ENCODE measurements around the gene PHPT1.
"Not testable (repeated sequence)": the region's sequence is repeated elsewhere in the genome, so short reads cannot be mapped to it uniquely, and the experiment has no call there.

The PHPT1 gene

GRCh38 chr9:136837856-136838277, 11.3 kb upstream of the PHPT1 start:
- DNase-seq, result not testable (repeated sequence)

- no peak for DNase-seq
Measured at GRCh38 chr9:136838314-136839228, 10.6 kb upstream of the PHPT1 start.

- no peak for DNase-seq
Measured at GRCh38 chr9:136839229-136840139, 9.7 kb upstream of the PHPT1 start.

GRCh38 chr9:136840140-136840876, 8.9 kb upstream of the PHPT1 start:
- DNase-seq, result no peak

DNA sequence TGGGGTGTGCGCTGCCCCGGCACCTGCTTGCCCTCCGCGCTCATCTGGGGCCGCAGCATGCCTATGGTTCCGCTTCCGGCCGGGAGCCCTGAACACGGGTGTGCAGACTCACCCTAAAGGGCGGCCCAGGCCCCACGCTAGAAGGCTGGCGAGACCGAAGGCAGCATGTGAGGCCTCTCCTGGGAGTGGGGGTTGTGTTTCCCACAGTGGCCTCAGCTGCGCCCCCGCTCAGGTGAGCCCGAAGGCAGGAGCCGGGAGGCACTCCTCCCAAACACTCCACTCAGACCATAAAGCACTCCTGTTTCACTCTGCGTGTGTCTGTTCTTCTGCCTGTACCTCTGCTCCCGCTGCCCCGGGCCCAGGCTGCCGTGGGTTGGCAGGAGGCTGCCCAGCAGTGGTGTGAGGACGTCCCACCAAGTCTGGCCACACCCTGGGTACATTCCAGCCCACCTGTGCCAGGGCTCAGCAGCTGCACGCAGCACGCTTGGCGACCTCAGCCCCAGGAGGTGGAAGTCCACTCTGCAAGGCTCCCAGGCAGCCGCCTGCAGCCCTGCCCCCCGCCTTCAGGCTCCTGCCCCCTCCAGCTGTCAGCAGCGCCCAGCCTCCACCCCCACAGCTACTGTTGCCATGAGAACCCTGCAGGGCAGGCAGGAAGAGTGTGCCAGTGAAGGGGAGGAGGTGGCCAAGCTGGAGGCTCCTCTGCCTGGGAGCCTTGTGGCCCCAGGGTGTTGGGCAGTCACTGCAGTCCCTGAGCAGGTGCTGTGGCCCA, 8.1 kb upstream of the PHPT1 start:
- peak; percentile 27 to 30 for DNase-seq

DNA sequence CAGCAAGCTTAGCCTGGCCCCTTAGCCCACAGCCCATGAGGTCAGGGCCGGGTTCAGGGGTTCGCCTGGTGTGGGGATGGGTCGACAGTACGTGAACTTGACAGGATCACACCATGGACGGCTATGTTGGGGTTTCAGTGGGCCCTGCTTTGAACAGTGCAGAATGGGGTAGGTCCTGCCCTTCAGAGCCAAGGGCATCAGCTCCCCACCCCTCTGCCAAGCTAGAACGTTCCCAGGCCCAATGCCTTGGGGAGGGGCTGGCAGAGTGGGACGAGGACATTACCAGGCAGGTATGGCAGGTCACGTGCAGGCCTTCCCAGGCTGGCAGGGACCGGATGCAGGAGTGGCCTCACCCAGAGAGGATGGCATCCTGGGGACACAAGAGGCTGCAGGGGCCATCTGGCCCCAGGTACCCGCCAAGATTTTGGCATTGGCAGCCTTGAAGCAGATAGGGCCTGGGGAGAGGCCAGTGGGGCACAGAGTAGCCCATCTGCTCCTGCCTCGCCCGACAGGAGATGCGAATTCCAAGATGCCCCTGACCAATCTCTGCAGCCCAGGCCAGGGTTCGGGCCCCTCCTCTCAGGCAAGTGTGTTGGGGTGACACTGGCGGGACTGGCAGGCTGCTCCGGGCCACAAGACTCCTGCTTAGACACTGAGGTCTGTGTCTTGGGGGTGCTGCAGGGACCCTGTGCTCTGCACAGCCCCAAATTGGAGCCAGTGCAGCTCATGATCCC, 7.4 kb upstream of the PHPT1 start:
- DNase-seq, result not testable (repeated sequence)

- DNase-seq, result peak; percentile 63 to 71
Measured at GRCh38 chr9:136842380-136842948, 6.7 kb upstream of the PHPT1 start, which contains the start of gene AJM1. AJM1 (plus strand) TSS chr9:136842478; CDS start chr9:136844415, 1,937 bp downstream.

DNA sequence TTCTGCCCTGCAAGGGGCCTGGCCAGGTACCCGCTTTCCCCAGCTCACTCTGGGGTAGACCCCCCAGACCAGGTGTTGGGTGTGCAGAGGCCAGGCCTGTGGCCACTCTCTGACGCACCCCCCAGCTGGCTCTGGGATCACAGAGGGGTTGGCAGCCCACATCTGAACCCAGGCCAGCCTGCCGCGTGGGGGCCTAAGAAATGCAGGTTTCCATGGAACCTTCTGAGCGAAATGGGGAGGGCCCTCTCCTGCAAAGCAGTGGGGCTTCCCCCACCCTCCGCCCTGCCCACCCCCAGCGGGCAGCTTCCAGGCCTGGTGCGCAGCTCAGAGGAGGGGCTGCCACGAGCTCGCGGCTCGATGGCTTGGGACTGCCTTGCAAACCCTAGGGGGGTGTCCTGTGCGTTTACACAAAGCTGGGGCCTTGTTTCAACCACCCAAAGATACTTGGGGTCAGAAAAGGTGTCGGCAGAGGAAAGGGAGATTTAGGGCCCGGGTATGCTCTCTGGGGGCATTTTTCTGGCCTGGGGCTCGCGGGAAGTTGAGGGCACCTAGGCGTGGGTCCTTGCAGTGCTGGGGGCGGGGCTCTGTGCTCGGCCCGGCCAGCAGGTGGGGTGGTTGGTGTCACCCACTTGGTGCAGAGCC, 5.9 kb upstream of the PHPT1 start:
- not testable (repeated sequence) for DNase-seq

DNA sequence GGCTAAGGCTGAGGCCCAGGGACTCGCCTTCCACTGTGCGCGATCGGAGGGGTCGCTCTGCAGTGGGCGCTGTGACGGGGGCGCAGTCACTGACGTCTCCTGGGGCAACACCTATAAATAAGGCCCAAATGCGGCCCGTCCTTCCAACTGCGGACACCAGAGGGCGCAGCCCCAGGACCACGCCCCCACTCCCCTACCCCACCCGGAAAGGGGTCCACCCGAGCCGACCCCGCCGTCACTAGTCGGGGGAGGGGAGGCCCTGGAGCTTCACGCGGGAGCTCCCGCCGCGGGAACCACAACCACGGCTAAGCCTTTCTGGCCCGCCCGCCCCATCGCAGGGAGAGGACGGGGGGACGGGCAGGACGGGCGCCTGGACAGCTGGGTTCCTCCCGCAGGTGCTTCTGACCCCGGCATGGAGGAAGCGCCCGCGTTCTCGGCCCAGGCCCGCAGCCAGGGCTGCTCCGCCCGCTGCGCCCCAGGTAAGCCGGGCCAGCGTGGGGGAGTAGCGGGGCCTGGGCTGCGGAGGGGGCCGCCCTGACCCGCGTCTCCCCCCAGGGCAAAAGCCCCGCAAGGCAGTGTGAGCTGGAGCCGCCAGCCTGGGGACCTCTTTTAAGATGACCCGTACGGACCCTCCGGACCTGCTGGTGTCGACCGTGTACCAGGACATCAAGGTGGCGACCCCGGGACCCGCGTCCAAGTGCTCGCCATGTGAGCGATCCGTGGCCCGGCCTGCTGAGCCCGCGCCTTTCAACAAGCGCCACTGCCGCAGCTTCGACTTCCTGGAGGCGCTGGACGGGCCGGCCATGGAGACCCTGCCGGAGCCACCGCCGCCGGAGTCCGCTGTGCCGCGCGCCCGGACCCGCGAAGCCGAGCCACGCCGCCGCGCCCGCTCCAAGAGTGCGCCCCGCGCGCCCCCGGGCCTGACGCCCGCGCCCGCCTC, 5.1 kb upstream of the PHPT1 start:
- DNase-seq, result not testable (repeated sequence)

GRCh38 chr9:136844761-136845464, 4.3 kb upstream of the PHPT1 start:
- DNase-seq, result no peak

DNA sequence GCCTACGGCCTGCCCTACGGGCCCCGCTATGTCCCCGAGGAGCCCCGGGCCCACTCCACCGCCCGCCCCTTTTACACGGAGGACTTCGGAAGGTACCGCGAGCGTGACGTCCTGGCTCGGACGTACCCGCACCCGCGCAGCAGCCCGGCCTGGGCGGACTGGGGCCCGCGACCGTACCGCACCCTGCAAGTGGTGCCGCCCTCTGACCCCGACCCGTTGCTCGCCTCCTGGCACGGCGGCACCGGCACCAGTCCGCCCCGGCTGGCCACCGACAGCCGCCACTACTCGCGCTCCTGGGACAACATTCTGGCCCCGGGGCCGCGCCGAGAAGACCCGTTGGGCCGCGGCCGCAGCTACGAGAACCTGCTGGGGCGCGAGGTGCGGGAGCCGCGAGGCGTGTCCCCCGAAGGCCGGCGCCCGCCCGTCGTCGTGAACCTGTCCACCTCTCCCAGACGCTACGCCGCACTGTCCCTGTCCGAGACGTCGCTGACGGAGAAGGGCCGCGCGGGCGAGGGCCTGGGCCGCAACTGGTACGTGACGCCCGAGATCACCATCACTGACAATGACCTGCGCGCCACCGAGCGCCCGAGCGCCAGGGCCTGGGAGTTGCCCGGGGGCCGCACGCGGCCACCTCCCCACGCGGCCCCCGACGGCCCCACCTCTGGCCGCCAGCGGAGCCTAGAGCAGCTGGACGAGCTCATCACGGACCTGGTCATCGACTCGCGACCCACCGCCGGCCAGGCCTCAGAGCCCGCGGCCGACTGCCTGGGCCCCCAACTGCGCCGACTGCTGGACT, 3.5 kb upstream of the PHPT1 start:
- DNase-seq, result no peak

GRCh38 chr9:136846376-136847087, 2.7 kb upstream of the PHPT1 start:
- no peak for DNase-seq

DNA sequence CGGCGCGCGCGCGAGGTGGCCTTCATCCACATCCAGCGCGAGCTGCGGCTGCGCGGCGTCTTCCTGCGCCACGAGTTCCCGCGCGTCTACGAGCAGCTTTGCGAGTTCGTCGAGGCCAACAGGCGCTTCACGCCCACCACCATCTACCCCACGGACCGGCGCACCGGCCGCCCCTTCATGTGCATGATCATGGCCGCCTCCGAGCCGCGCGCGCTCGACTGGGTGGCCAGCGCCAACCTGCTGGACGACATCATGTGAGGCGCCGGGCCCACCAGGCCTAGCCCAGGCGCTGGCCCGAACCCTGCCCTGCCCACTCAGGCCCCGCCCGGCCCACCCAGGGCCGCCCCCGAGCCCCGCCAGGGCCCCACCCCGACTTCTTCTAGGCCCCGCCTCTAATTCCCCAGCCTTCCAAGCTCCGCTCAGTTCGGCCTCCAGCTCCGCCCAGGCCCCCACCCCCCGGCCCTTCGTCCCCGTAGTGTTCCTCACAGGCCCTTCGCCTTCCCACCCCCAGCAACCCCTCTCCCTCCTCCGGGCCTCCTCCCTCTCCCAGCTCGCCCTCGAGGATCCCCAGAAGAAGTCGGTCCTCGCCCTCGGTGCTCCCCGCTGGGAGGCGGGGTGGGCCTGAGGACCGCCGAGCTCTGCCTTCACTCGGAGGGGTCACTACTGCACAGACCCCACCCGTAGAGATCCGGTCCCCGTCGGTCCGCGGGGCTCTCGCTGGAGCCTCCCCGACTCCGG, 2.0 kb upstream of the PHPT1 start:
- peak; percentile 67 to 76 for DNase-seq

GRCh38 chr9:136847826-136848392, 1.3 kb upstream of the PHPT1 start:
- DNase-seq, result peak; percentile 77 to 83

DNA sequence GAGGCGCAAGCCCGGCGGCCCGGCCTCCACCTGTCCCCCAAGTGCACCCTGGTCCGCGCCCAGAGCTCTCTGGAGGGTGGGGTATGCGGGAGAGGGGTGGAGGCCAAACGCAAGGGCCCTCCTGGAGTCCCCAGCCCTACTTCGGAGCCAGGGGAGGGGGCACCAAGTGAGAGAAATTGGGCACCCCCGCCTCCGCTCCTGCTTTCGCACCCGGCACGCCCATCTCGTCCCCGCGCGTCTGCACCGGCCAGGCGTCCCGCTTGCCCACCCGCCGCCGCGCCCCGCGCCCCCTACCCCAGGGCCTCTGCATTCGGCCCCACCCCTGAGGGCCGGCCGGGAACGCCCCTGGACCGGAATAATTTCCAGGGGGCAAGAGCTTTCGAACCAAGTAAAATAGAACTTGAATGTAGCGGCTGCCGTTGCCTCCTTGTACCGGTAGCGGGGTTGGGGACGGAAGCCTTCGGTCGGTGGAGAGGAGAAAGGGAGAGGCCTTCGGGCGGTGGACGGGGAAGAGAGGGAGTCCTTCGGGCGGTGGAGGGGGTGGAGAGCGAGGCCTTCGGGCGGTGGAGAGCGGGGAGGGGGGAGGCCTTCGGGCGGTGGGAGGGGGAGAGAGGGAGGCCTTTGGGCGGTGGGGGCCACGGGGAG, 694 bp upstream of the PHPT1 start:
- DNase-seq, result peak; percentile 58 to 63
